ENCODE measurements around the gene TBCE.
A peak's percentile ranks its signal among the peaks of the same experiment; 100 is the strongest.

Gene TBCE

DNA sequence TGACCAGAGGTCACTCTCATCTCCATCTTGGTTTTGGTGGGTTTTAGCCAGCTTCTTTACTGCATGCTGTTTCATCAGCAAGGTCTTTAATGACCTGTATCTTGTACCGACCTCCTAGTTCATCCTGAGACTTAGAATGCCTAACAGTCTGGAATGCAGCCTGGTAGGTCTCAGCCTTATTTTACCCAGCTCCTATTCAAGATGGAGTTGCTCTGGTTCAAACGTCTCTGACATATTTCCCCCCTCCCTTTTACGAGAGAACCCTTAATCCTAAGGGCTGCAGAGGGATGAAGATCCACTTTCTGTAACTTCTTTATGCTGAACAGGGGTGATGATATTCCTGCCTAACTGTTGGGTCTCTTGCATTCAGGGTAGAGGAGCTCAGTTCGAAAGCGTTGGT lies 43.2 kb downstream of the TBCE start:
- TF ChIP-seq, protein P1, sequence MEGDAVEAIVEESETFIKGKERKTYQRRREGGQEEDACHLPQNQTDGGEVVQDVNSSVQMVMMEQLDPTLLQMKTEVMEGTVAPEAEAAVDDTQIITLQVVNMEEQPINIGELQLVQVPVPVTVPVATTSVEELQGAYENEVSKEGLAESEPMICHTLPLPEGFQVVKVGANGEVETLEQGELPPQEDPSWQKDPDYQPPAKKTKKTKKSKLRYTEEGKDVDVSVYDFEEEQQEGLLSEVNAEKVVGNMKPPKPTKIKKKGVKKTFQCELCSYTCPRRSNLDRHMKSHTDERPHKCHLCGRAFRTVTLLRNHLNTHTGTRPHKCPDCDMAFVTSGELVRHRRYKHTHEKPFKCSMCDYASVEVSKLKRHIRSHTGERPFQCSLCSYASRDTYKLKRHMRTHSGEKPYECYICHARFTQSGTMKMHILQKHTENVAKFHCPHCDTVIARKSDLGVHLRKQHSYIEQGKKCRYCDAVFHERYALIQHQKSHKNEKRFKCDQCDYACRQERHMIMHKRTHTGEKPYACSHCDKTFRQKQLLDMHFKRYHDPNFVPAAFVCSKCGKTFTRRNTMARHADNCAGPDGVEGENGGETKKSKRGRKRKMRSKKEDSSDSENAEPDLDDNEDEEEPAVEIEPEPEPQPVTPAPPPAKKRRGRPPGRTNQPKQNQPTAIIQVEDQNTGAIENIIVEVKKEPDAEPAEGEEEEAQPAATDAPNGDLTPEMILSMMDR (conservative IDR thresholded peaks at IDR 0.05; ENCODE audit: low read length) = no peak
- no peak for DNase-seq (ENCODE audit: low read depth)
- no peak overlapping the region for H3K4me3 ChIP-seq (ENCODE audit: low read length)

DNA sequence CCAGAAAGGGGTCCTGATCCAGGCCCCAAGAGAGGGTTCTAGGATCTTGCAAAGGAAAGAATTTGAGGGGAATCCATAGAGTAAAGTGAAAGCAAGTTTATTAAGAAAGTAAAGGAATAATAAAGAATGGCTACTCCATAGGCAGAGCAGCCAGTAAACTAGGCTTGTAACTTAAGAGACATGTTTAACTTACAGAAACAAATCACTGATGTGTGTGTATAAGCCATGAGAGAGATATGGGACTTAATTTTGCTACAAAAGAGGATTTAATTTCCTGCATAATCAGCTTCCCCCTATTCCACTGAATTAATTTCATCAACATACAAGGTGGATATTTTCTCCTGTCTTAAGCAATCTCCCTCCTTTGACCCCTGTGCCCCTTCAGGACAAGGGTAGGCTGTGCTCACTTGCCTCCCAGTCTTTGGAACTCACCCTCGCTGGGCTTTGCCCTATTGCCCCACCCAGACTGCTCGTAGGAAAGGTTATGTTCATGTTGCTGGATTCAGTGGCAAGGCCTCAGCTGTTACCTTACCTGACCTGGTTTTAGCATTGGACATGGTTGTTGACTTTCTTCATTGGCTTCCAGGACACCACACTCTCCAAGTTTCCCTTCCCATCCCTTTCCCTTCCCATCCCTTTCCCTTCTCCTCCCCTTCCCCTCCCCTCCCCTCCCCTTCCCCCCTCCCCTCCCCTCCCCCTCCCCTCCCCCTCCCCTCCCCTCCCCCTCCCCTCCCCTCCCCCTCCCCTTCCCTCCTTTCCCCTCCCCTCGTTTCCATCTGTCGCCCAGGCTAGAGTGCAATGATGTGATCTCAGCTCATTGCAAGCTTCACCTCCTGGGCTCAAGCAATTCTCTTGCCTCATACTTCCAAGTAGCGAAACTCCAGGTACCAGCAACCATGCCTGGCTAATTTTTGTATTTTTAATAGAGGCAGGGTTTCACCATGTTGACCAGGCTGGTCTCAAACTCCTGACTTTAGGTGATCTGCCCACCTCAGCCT lies 44.6 kb downstream of the TBCE start:
- TF ChIP-seq, protein P1 (conservative IDR thresholded peaks at IDR 0.05; ENCODE audit: low read length) = no peak

DNA sequence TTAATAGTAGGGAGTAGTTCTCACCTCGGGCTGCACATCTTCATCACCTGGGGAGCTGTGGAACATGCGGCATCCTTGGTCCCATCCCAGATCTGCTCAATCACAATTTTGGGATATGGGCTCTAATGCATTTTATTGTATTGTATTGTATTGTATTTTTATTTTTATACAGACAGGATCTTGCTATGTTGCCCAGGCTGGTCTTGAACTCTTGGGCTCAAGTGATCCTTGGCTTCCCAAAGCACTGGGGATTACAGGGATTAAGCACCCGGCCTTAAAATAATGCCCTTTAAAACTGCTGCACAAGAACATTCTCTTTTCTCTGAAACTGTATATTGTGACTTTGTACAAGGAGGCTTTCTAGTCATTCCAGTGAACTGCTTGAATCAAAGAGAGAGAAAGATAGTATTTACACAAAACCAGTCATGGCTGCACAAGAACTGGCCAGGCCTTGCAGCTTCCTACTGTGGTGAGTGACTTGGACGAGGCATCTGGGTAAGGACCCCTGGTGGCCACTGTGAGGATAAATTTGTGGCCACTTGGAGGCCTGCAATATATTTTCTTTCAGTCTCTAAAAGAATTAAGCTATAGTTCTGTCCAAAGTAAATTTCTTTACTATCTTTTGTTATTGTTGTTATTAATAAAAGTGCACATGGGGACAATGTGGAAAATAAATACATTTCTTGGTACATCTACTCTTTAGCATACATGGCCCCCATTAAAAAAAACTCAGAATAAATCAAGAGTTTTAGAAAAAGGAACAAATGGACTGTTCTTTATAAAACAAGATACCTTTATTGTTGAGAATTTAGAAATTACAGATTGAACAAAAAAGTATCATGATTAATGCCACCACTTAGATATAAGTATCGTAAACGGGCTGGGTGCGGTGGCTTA lies 48.0 kb downstream of the TBCE start:
- TF ChIP-seq, protein P1 (conservative IDR thresholded peaks at IDR 0.05; ENCODE audit: low read length) = peak; percentile 82
- no peak overlapping the region for H3K4me3 ChIP-seq (ENCODE audit: low read length)
- peak; percentile 83 for DNase-seq (ENCODE audit: low read depth)

More for the DNA sequence above, 44.6 kb downstream of the TBCE start:
- no peak overlapping the region for H3K4me3 ChIP-seq (ENCODE audit: low read length)
- DNase-seq (ENCODE audit: low read depth) = peak; percentile 12

DNA sequence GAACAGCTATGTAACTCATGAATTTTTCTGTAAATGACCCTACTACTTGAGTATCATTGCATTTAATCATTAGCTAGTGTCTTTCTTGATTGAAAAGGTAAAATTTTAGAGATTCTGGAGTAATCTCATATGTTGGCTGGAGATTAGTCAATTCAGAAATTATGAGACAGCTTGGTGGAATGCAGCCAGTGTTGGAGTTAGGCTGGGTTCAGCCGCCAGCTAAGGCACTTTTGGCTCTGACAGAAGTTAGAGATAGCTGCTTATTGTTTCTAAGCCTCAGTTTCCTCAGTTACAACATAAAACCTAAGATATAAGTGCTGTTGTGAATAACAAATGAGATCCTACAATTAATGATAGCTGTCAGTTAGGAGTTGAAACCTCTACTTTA lies 49.4 kb downstream of the TBCE start:
- TF ChIP-seq, protein P1 (conservative IDR thresholded peaks at IDR 0.05; ENCODE audit: low read length) = no peak
- DNase-seq (ENCODE audit: low read depth) = no peak
- no peak overlapping the region for H3K4me3 ChIP-seq (ENCODE audit: low read length)

- peak; percentile 84 for DNase-seq (ENCODE audit: low read depth)
- no peak overlapping the region for H3K4me3 ChIP-seq (ENCODE audit: low read length)
- TF ChIP-seq, protein P1 (conservative IDR thresholded peaks at IDR 0.05; ENCODE audit: low read length) = peak; percentile 83
These were observed 50.0 kb downstream of the TBCE start for GRCh38 chr1:235417086-235417697.

DNA sequence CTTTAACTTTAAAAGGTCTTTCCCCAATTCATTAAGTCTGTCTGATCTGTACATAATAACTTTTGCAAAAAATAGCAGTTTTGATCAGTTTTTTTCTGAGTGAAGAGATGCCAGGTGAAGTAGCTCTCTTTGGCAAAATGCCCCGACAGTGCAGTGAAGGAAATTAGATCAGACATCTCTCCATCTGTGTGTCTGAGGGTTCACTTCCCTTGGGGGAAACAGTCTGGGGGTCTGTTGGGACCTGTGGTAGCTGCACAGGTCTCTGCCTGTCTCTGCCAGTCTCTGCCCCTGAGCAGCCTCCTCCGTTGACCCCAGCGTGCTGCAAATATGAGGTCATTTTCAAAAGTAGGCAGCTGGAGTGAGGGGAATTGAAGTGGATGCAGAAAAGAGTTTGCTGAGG lies 54.5 kb downstream of the TBCE start:
- no peak for DNase-seq (ENCODE audit: low read depth)
- H3K4me3 ChIP-seq (ENCODE audit: low read length) = no peak overlapping the region
- TF ChIP-seq, protein P1 (conservative IDR thresholded peaks at IDR 0.05; ENCODE audit: low read length) = no peak

Measured in AG10803 (cell line).